RWPE2 (cell line): ENCODE data around the gene RAB11FIP3.

ENCODE experiments used
- ATAC-seq: fragments of 200-7000 bp; cut with Tn5 transposase; 3 replicates; pipeline ENCODE4 v1.9.1; 2021; ENCODE audit warnings: low read depth
- DNase-seq: peaks from one replicate; pipeline ENCODE4 v3.0.0-alpha.2; 2020; ENCODE audit warnings: low spot score
- H3K27ac ChIP-seq: fragments of 450-650 bp; 2 replicates; pipeline ENCODE4 v1.5.1; 2017; ENCODE audit warnings: mild to moderate bottlenecking; ENCODE audit not compliant: poor library complexity, severe bottlenecking
- H3K27me3 ChIP-seq: fragments of 250-450 bp; sonication (Bioruptor Pico); 2 replicates; pipeline ENCODE4 v1.5.1; 2021; ENCODE audit warnings: mild to moderate bottlenecking, moderate library complexity; ENCODE audit not compliant: insufficient read depth, poor library complexity, severe bottlenecking
- H3K36me3 ChIP-seq: fragments of 250-450 bp; sonication (Bioruptor Pico); 2 replicates; pipeline ENCODE4 v1.5.1; 2020; ENCODE audit warnings: low read depth, mild to moderate bottlenecking, moderate library complexity
- H3K4me1 ChIP-seq: fragments of 250-450 bp; sonication (Bioruptor Pico); 2 replicates; pipeline ENCODE4 v1.5.1; 2021; ENCODE audit warnings: mild to moderate bottlenecking, moderate library complexity; ENCODE audit not compliant: insufficient read depth, poor library complexity, severe bottlenecking
- H3K4me3 ChIP-seq: fragments of 250-450 bp; sonication (Bioruptor Pico); 2 replicates; pipeline ENCODE4 v1.5.1; 2021; ENCODE audit warnings: mild to moderate bottlenecking, moderate library complexity; ENCODE audit not compliant: severe bottlenecking
- H3K9me3 ChIP-seq: fragments of 250-450 bp; sonication (Bioruptor Pico); 2 replicates; pipeline ENCODE4 v1.5.1; 2021; ENCODE audit warnings: mild to moderate bottlenecking, moderate library complexity; ENCODE audit not compliant: severe bottlenecking
- TF ChIP-seq, protein P1 (sequence below): fragments of 450-650 bp; IDR thresholded peaks from one replicate; pipeline ENCODE4 v1.5.1; 2017; ENCODE audit warnings: mild to moderate bottlenecking, moderate library complexity; ENCODE audit not compliant: poor library complexity, severe bottlenecking

Gene RAB11FIP3

GRCh38 chr16:536746-537145 is 111.3 kb downstream of the RAB11FIP3 start:
- DNase-seq: no peak
- H3K4me1 ChIP-seq: peaks cover 8% of the 10 kb centered on the region
- H3K4me3 ChIP-seq: no peak overlapping the region
- H3K36me3 ChIP-seq: peaks cover 29% of the 10 kb centered on the region
- H3K9me3 ChIP-seq: no peaks in the 10 kb centered on the region
- TF ChIP-seq, protein P1, sequence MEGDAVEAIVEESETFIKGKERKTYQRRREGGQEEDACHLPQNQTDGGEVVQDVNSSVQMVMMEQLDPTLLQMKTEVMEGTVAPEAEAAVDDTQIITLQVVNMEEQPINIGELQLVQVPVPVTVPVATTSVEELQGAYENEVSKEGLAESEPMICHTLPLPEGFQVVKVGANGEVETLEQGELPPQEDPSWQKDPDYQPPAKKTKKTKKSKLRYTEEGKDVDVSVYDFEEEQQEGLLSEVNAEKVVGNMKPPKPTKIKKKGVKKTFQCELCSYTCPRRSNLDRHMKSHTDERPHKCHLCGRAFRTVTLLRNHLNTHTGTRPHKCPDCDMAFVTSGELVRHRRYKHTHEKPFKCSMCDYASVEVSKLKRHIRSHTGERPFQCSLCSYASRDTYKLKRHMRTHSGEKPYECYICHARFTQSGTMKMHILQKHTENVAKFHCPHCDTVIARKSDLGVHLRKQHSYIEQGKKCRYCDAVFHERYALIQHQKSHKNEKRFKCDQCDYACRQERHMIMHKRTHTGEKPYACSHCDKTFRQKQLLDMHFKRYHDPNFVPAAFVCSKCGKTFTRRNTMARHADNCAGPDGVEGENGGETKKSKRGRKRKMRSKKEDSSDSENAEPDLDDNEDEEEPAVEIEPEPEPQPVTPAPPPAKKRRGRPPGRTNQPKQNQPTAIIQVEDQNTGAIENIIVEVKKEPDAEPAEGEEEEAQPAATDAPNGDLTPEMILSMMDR: no peak
- H3K27ac ChIP-seq: no peak overlapping the region
- no peaks in the 10 kb centered on the region for H3K27me3 ChIP-seq
- no peak for ATAC-seq

DNA sequence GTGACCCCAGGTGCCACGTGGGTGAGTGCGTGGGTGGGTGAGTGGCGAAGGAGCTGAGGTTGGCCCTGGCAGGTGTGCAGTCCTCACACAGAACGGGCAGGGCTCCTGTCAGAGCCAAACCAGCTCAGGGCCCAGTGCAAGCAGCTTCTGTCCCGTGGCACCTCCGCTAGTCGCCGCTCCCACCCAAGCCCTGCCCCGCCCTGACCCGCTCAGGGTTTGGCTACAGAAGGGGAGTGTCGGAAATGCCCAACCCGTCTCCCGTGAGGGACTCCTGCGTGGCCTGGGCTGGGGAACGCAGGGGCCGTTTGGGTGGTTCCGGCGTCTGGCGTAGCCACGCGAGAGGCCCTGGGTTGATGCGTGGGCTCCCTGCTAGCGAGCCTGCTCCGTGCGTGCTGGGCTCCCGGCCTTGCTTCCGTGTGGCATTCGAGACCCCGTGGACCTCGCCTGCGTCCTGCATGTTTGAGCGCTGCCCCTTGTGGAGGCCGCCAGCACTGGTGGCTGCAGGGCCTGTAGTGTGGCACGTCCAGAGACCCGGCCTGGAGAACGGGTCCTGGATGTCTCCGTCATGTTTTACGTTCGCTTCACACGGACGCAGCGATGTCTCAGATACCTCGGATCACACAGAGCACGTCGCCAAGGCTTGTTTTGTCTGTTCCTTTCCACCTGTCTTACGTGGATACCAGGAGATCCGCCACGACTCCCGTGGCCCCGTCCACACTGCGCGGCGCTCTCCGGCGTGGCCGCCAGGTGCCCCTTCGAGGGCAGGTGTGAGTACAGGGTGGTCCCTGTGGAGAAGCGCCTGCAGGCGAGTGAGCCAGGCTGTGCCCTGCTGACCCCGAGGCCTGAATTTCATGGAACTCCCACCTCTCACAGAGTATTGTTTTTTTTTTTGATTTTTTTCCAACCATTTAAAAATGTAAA is 112.2 kb downstream of the RAB11FIP3 start:
- no peak overlapping the region for H3K4me3 ChIP-seq
- H3K4me1 ChIP-seq: peaks cover 8% of the 10 kb centered on the region
- TF ChIP-seq, protein P1: no peak
- DNase-seq (no peak), ATAC-seq (no peak)
- H3K27ac ChIP-seq: no peak overlapping the region
- H3K27me3 ChIP-seq: no peaks in the 10 kb centered on the region
- H3K9me3 ChIP-seq: no peaks in the 10 kb centered on the region
- H3K36me3 ChIP-seq: peaks cover 29% of the 10 kb centered on the region

DNA sequence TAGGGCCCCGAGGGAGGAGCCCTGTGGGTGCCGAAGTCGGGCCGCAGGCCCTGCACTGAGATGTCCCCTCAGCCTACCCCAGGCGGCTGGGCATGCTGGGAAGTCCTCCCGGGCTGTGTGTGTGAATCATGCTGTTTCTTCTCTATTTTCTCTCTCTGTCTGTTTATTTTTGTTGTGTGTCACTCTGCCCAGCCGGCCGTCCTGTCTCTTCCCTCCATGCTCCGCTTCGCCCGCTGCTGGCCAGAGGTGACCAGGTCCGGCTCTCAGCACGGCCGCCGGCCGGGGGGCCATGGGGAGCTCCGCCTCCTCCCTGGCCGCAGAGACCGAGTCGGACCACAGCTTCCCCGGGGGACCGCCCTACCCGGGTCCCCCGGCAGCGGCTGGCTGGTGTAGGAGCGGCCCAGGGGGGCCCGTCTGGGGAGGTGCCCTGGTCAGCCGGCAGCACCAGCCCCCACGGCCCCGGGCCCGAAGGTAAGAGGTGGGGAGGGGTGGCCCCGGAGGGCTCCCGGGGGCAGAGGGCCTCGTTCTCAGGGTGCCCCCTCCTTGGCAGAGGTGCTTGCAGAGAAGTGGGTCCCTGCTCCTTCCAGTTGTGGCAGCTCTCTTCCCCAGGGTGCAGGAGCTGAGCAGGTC is 114.6 kb downstream of the RAB11FIP3 start:
- no peak overlapping the region for H3K27ac ChIP-seq
- peaks cover 8% of the 10 kb centered on the region for H3K4me1 ChIP-seq
- TF ChIP-seq, protein P1: no peak

DNA sequence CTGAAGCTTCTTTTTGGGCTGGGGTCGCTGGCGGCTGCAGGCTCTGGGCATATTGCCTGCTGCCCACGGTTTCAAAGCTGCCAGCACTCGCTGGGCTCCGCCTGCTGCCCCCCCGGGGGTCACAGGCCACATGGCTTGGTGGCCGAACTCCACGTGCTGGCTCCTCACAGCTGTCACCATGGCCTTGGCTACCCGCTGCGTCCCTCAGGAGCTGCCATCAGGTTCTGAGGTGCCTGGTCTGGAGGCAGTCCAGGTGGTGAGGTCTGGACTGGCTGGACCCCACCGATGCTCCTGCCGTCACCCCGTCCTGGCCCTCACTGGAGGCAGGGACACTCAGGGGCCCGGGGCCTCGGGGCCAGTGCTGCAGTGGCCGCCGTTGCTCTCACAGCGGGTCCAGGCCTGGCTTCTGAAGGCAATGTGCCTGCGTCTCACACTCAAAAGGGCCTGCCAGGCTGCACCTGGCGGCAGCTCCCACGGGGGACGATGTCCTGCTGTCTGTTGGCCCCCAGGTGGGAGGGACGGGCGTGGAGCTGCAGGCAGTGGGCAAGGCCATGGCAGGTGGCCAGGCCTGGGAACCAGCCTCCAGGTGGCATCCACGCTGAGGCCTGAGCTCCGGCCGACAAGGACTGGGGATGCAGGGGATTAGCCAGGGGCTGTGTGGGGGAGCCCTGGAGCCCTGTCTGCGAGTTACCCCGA is 115.3 kb downstream of the RAB11FIP3 start:
- TF ChIP-seq, protein P1: no peak
- Histone ChIP-seq H3K9me3 (no peaks in the 10 kb centered on the region), H3K4me1 (no peaks in the 10 kb centered on the region), H3K4me3 (no peak overlapping the region), H3K36me3 (peaks cover 29% of the 10 kb centered on the region), H3K27ac (no peak overlapping the region), H3K27me3 (no peaks in the 10 kb centered on the region)
- DNase-seq: no peak
- no peak for ATAC-seq

More for the DNA sequence above, 114.6 kb downstream of the RAB11FIP3 start:
- ATAC-seq: no peak
- Histone ChIP-seq H3K9me3 (no peaks in the 10 kb centered on the region), H3K4me3 (no peak overlapping the region), H3K27me3 (no peaks in the 10 kb centered on the region), H3K36me3 (peaks cover 29% of the 10 kb centered on the region)
- DNase-seq: no peak
